Thyroid gland (tissue), 4 donors: ENCODE measurements around the gene TSHZ2.

Source experiments
- CTCF ChIP-seq, 6 experiments: fragments of 200-600 bp in 3 of 6; fragments of 450-650 bp in 3 of 6; sonication (generic) in 3 of 6; IDR thresholded peaks; one replicate each; pipeline ENCODE4 v1.5.1; 2016 to 2019; ENCODE audit warnings: antibody characterized with exemption in 6 of 6, mild to moderate bottlenecking in 2 of 6, inconsistent platforms in 1 of 6, moderate library complexity in 1 of 6
- POLR2A ChIP-seq, 2 donors: fragments of 450-650 bp; IDR thresholded peaks; one replicate each; pipeline ENCODE4 v1.6.1; 2017; ENCODE audit warnings: antibody characterized with exemption in 2 of 2, mild to moderate bottlenecking in 2 of 2, moderate library complexity in 1 of 2

GRCh38 chr20:53281557-53282117 is 309.5 kb downstream of the TSHZ2 start:
- TF ChIP-seq CTCF (IDR thresholded peaks at IDR 0.05) (no peak), POLR2A (IDR thresholded peaks at IDR 0.05) (no peak)
